Measurements from ENCODE around the gene HOXA7.

DNA sequence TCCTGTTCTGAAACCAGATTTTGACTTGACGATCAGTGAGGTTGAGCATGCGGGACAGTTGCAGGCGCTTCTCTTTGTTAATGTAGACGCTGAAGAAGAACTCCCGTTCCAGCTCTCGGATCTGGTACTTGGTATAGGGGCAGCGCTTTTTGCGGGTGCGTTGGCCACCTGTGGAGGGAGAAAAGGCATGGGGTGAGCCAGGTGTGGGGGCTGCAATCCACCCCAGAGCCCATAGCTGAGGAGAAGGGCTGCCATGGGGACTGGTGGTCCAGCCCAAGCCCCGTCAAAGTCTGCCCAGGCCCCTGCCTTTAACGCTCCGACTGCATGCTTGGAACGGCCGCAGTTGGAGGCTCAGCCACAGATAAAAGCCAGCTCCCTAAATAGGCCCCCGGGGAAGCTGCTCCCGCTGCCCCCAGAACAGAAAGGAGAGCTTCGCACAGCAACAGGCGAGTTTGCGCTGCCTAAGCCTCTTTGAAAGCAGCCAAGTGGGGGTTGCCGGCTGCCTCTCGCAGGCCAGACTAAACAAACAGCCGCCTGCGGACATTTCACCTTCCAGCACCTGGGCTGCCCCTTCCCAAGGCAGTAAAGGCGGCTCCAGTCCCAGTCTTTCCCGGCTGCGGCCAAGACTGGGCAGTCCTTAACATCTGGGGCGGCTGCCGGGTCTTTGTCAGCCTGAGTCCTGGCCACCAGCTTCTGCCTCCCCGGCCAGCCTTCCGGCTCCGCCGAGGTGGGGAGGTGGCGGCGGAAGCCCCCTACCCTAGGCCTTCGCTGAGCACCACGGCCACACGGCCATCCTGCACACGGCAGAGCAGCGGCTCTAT, 26.6 kb upstream of the HOXA7 start:
- TF ChIP-seq, protein P1, sequence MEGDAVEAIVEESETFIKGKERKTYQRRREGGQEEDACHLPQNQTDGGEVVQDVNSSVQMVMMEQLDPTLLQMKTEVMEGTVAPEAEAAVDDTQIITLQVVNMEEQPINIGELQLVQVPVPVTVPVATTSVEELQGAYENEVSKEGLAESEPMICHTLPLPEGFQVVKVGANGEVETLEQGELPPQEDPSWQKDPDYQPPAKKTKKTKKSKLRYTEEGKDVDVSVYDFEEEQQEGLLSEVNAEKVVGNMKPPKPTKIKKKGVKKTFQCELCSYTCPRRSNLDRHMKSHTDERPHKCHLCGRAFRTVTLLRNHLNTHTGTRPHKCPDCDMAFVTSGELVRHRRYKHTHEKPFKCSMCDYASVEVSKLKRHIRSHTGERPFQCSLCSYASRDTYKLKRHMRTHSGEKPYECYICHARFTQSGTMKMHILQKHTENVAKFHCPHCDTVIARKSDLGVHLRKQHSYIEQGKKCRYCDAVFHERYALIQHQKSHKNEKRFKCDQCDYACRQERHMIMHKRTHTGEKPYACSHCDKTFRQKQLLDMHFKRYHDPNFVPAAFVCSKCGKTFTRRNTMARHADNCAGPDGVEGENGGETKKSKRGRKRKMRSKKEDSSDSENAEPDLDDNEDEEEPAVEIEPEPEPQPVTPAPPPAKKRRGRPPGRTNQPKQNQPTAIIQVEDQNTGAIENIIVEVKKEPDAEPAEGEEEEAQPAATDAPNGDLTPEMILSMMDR (IDR thresholded peaks at IDR 0.05), result no peak
- TF ChIP-seq POLR2A (IDR thresholded peaks at IDR 0.05), result no peak
- TF ChIP-seq POLR2AphosphoS5 (IDR thresholded peaks at IDR 0.05), result no peak
